DND-41 (cell line): ENCODE data around the gene ST6GAL2.

ENCODE experiments used
- ATAC-seq: fragments of 200-7000 bp; cut with Tn5 transposase; 3 replicates; pipeline ENCODE4 v1.9.1; 2021; ENCODE audit warnings: low read depth; ENCODE audit not compliant: insufficient read depth
- DNase-seq: peaks from one replicate; pipeline ENCODE4 v3.0.0-alpha.2; 2020
- H2AFZ ChIP-seq: 2 replicates; pipeline ENCODE4 v1.6.0; 2012; ENCODE audit warnings: low read depth, low read length
- H3K27ac ChIP-seq: 2 replicates; pipeline ENCODE4 v1.5.1; 2012; ENCODE audit warnings: low read length, inconsistent platforms
- H3K27me3 ChIP-seq: fragments of 200-600 bp; sonication (generic); 2 replicates; pipeline ENCODE4 v1.6.0; 2012; ENCODE audit warnings: low read length, mild to moderate bottlenecking, inconsistent platforms; ENCODE audit not compliant: insufficient read depth, poor library complexity
- H3K36me3 ChIP-seq: 2 replicates; pipeline ENCODE4 v1.5.1; 2012; ENCODE audit warnings: low read length, inconsistent platforms; ENCODE audit not compliant: insufficient read depth
- H3K4me1 ChIP-seq: 2 replicates; pipeline ENCODE4 v1.5.1; 2012; ENCODE audit warnings: mild to moderate bottlenecking, low read length; ENCODE audit not compliant: insufficient read depth
- H3K4me2 ChIP-seq: 2 replicates; pipeline ENCODE4 v1.6.0; 2012; ENCODE audit warnings: mild to moderate bottlenecking, moderate library complexity, low read length, inconsistent platforms; ENCODE audit not compliant: insufficient read depth
- H3K4me3 ChIP-seq, 2 experiments: fragments of 200-600 bp in 1 of 2; shearing (Covaris generic) in 1 of 2; 2 replicates each; pipeline ENCODE4 v1.5.1; 2012 to 2016; ENCODE audit warnings: inconsistent platforms in 2 of 2, low read length in 2 of 2, mild to moderate bottlenecking in 2 of 2, low read depth in 1 of 2, moderate library complexity in 1 of 2
- H3K79me2 ChIP-seq: 2 replicates; pipeline ENCODE4 v1.6.0; 2012; ENCODE audit warnings: low read length, inconsistent platforms; ENCODE audit not compliant: insufficient read depth
- H3K9ac ChIP-seq: 2 replicates; pipeline ENCODE4 v1.6.0; 2012; ENCODE audit warnings: low read depth, mild to moderate bottlenecking, inconsistent platforms, low read length, moderate library complexity
- H3K9me3 ChIP-seq: 2 replicates; pipeline ENCODE4 v1.5.1; 2012; ENCODE audit warnings: low read length, moderate library complexity, mild to moderate bottlenecking, inconsistent platforms; ENCODE audit not compliant: insufficient read depth, severe bottlenecking
- H4K20me1 ChIP-seq: 2 replicates; pipeline ENCODE4 v1.6.0; 2012; ENCODE audit warnings: low read length; ENCODE audit not compliant: insufficient read depth
- EZH2 ChIP-seq: IDR thresholded peaks from 3 replicates; pipeline ENCODE4 v1.6.1; 2012; ENCODE audit warnings: borderline replicate concordance, low read depth, mild to moderate bottlenecking, moderate library complexity, low read length, inconsistent platforms; ENCODE audit not compliant: severe bottlenecking
- TF ChIP-seq, protein P1 (sequence below): IDR thresholded peaks from 2 replicates; pipeline ENCODE4 v1.5.1; 2012; ENCODE audit warnings: borderline replicate concordance, low read length, moderate library complexity, mild to moderate bottlenecking; ENCODE audit not compliant: poor library complexity, severe bottlenecking; ENCODE audit errors: extremely low read depth

ST6GAL2 gene

DNA sequence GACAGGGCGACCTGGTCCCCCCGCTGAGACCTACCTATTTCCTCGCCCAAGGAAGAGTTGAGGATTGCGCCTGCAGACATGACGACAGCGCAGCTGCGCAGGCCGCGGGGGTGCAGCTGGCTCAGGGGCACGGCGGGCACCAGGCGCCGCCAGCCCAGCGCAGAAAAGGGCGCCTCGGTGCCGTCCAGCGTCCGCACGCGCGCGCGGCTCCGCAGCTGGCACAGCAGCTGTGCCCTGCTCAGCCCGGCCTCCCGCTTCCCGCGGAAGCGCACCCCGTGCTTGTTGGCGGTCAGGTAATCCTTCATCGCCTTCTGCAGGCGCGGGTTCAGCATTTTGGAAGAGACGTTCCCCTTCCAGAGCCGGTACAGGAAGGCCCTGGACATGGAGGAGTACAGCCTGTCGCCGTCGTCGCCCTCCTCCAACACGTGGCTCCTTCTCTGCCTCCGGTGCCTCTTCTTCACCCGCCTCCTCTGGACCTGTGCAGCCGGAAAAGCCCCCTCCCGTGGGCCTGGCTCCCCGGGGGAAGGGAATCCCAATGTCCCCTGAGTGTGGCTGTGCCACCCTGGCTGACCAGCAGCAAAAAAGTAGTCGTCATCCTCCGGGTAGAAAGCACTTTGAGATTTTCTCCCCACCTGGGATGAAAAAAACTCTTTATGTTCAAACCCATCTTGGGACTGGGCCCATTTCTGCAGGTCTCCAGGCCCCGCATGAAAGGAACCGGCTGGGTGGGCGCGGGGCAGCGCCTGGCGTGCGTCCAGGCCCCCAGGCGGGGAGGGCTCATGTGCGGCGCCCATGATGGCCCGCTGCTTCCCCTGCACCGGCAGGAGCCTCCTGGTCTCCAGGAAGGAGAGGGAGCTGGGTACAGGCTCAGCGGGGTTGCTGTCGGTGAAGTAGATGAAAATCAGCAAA is 42.7 kb downstream of the ST6GAL2 start:
- Histone ChIP-seq H2AFZ (no peak overlapping the region), H3K36me3 (no peaks in the 10 kb centered on the region)
- TF ChIP-seq, protein P1, sequence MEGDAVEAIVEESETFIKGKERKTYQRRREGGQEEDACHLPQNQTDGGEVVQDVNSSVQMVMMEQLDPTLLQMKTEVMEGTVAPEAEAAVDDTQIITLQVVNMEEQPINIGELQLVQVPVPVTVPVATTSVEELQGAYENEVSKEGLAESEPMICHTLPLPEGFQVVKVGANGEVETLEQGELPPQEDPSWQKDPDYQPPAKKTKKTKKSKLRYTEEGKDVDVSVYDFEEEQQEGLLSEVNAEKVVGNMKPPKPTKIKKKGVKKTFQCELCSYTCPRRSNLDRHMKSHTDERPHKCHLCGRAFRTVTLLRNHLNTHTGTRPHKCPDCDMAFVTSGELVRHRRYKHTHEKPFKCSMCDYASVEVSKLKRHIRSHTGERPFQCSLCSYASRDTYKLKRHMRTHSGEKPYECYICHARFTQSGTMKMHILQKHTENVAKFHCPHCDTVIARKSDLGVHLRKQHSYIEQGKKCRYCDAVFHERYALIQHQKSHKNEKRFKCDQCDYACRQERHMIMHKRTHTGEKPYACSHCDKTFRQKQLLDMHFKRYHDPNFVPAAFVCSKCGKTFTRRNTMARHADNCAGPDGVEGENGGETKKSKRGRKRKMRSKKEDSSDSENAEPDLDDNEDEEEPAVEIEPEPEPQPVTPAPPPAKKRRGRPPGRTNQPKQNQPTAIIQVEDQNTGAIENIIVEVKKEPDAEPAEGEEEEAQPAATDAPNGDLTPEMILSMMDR: no peak
- no peak for TF ChIP-seq EZH2

DNA sequence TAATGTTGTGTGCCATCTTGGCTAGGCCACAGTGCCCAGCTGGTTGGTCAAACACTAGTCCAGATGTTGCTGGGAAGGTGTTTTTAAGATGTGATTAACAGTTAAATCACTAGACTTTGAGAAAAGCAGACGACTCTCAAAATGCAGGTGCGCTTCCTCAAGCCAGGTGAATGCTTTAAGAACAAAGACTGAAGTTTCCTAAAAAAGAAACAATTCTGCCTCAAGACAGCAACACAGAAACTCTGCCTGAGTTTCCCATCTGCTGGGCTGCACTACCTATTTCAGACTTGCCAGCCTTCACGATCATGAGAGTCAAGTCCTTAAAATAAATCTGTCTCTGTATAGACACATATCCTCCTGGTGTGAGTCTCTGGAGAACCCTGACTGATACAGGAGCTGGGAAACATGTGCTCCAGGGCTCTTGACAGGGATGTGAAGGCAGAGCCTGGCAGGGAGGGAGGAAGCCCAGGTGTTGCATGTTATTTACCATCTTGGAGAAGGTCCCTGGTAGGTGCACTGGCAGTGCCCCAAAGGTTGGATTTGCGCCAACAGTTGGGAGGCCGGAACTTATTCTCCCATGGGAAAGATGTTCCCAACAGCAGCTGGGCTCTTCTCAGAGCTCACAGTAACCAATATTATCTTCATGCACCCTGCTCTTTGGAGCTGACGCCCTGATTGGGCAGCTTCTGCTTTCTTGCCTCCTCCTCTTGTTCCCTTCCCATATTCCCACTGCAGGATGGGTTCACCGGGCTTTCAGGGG is 43.9 kb downstream of the ST6GAL2 start:
- Histone ChIP-seq H3K9me3 (no peaks in the 10 kb centered on the region), H3K79me2 (no peaks in the 10 kb centered on the region), H3K4me2 (no peak overlapping the region), H4K20me1 (no peaks in the 10 kb centered on the region), H3K4me3 (no peak overlapping the region), H3K36me3 (no peaks in the 10 kb centered on the region), H3K27ac (no peak overlapping the region), H3K27me3 (no peaks in the 10 kb centered on the region), H3K9ac (no peak overlapping the region), H3K4me1 (no peaks in the 10 kb centered on the region), H2AFZ (no peak overlapping the region)
- ATAC-seq (no peak), DNase-seq (no peak)
- no peak for TF ChIP-seq EZH2
- TF ChIP-seq, protein P1: no peak

More for the DNA sequence above, 42.7 kb downstream of the ST6GAL2 start:
- Histone ChIP-seq H3K9ac (no peak overlapping the region), H3K27me3 (no peaks in the 10 kb centered on the region), H3K4me2 (no peak overlapping the region), H3K27ac (no peak overlapping the region), H4K20me1 (no peaks in the 10 kb centered on the region), H3K4me1 (no peaks in the 10 kb centered on the region), H3K79me2 (no peaks in the 10 kb centered on the region), H3K4me3 (no peak overlapping the region), H3K9me3 (no peaks in the 10 kb centered on the region)
- ATAC-seq: no peak
- no peak for DNase-seq

DNA sequence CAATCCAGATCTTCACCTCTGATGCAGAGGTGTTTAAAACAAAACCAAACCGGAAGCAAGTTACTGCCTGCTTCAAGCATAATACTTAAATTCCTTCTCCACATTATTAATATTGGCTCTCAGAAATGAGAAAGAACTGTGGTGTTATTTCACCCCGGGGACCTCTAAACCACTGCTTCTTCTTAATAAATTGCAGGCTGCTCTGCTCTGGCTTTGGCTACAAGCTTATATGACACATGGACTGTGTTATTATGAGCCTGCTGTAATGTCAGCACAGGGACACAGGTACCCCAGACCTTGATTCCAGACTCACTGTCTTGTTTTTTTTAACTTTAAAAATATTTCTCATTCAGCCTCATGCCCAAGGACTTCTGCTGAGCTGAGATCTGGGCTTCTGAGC is 45.1 kb downstream of the ST6GAL2 start:
- Histone ChIP-seq H3K27ac (no peak overlapping the region), H3K4me1 (no peaks in the 10 kb centered on the region), H3K4me2 (no peak overlapping the region), H3K4me3 (no peak overlapping the region), H3K9me3 (no peaks in the 10 kb centered on the region), H3K36me3 (no peaks in the 10 kb centered on the region), H3K9ac (no peak overlapping the region), H3K79me2 (no peaks in the 10 kb centered on the region), H2AFZ (no peak overlapping the region), H4K20me1 (no peaks in the 10 kb centered on the region), H3K27me3 (no peaks in the 10 kb centered on the region)
- no peak for TF ChIP-seq EZH2
- TF ChIP-seq, protein P1: no peak
- ATAC-seq (no peak), DNase-seq (no peak)
